ENCODE data around the gene SETD2. TPM values are rescaled to one million over a fixed set of nuclear protein-coding genes. Genes with fewer than 3 reads are reported as not detected.

Gene SETD2
- total and polyA plus RNA-seq, 8 donors = 9.3 to 96.2 (median 66.4) TPM

- Histone ChIP-seq H3K36me3 (peaks cover 0 to 90% (median 81%) of the 10 kb centered on the region in 4 donors), H3K9me3 (no peaks in the 10 kb centered on the region), H3K27me3 (no peaks in the 10 kb centered on the region), H3K4me1 (peaks cover 0 to 7% (median 2%) of the 10 kb centered on the region in 4 donors), H3K4me3 (no peak overlapping the region), H3K27ac (peak overlapping the region in 3 of 5 donors; percentile 52 to 63 (median 52))
- DNase-seq = peak in 1 of 2 donors; percentile 64
- no peak for TF ChIP-seq EP300 (IDR thresholded peaks at IDR 0.05)
- peak in 1 of 3 donors; percentile 30 for TF ChIP-seq POLR2AphosphoS5 (IDR thresholded peaks at IDR 0.05)
- intact Hi-C loops (cut with DNase I; ENCODE audit: low total_unique reads) = no loop called here
- 49 to 89% (median 54%) methylated on average over 2 of the region's 2 CpGs for WGBS, 5 donors
Observed at GRCh38 chr3:47089630-47090029, 74.3 kb downstream of the SETD2 start.

DNA sequence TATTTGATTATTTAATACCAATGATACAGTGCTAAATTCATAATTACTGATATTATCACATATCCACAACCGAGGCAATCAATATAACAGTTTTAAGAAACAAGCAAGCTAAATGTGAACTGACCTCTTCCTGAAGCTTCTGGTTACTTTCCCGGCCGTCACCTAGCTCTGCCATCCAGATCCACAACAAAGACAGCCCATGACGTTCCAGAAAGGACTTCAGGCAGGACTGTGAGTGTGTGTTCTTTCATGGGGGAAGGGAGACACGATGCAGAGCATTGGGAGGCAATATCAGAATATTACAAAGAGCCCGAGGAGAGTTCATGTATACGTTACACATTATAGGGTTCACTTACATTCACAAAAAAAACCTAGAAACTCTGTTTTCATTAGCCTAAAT lies 77.8 kb downstream of the SETD2 start:
- WGBS, 5 donors = 92 to 95% (median 92%) methylated on average over 7 of the region's 7 CpGs

DNA sequence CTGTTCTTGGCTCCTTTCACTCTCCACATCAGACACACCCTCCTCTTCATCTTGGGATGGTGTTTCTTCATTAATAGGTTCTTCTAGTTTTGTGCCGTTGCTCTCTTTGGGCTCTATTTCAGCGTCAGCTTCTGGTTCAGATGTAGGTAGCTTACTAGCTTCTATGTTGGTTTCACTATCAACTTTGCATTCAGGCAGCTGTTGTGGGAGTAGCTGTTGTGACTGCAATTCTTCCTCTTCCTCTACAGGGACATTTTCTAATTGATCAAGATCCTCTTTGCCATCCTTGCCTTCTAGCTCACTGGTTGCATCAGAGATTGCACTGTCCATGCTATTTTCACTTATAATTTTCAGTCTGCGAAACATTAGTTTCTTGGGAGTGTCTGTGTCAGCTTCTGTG lies 80.1 kb downstream of the SETD2 start:
- Histone ChIP-seq H3K27ac (peak overlapping the region in 1 of 5 donors; percentile 39), H3K36me3 (peaks cover 12 to 98% (median 90%) of the 10 kb centered on the region in 4 donors), H3K4me1 (peaks cover 0 to 23% (median 0%) of the 10 kb centered on the region in 4 donors), H3K27me3 (no peaks in the 10 kb centered on the region), H3K4me3 (no peak overlapping the region), H3K9me3 (no peaks in the 10 kb centered on the region)
- TF ChIP-seq, protein P1, sequence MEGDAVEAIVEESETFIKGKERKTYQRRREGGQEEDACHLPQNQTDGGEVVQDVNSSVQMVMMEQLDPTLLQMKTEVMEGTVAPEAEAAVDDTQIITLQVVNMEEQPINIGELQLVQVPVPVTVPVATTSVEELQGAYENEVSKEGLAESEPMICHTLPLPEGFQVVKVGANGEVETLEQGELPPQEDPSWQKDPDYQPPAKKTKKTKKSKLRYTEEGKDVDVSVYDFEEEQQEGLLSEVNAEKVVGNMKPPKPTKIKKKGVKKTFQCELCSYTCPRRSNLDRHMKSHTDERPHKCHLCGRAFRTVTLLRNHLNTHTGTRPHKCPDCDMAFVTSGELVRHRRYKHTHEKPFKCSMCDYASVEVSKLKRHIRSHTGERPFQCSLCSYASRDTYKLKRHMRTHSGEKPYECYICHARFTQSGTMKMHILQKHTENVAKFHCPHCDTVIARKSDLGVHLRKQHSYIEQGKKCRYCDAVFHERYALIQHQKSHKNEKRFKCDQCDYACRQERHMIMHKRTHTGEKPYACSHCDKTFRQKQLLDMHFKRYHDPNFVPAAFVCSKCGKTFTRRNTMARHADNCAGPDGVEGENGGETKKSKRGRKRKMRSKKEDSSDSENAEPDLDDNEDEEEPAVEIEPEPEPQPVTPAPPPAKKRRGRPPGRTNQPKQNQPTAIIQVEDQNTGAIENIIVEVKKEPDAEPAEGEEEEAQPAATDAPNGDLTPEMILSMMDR (IDR thresholded peaks at IDR 0.05) = no peak
- no peak for TF ChIP-seq POLR2AphosphoS5 (IDR thresholded peaks at IDR 0.05)
- no peak for TF ChIP-seq POLR2A (IDR thresholded peaks at IDR 0.05)
- no peak for TF ChIP-seq EP300 (IDR thresholded peaks at IDR 0.05)
- no peak for DNase-seq
- intact Hi-C loops (cut with DNase I; ENCODE audit: low total_unique reads) = no loop called here
- 80 to 95% (median 89%) methylated on average over 3 of the region's 3 CpGs for WGBS, 5 donors

More for the DNA sequence above, 77.8 kb downstream of the SETD2 start:
- Histone ChIP-seq H3K9me3 (no peaks in the 10 kb centered on the region), H3K36me3 (peaks cover 0 to 91% (median 86%) of the 10 kb centered on the region in 4 donors), H3K27me3 (no peaks in the 10 kb centered on the region), H3K4me3 (no peak overlapping the region), H3K27ac (no peak overlapping the region), H3K4me1 (peaks cover 0 to 30% (median 2%) of the 10 kb centered on the region in 4 donors)
- intact Hi-C loops (cut with DNase I; ENCODE audit: low total_unique reads) = no loop called here
- TF ChIP-seq, protein P1 (IDR thresholded peaks at IDR 0.05) = no peak
- TF ChIP-seq POLR2AphosphoS5 (IDR thresholded peaks at IDR 0.05) (no peak), POLR2A (IDR thresholded peaks at IDR 0.05) (no peak), EP300 (IDR thresholded peaks at IDR 0.05) (no peak)
- DNase-seq = no peak

- Histone ChIP-seq H3K27ac (peak overlapping the region in 1 of 5 donors; percentile 12), H3K27me3 (no peaks in the 10 kb centered on the region), H3K9me3 (no peaks in the 10 kb centered on the region), H3K4me3 (no peak overlapping the region), H3K4me1 (peaks cover 0 to 23% (median 0%) of the 10 kb centered on the region in 4 donors), H3K36me3 (peaks cover 17 to 96% (median 91%) of the 10 kb centered on the region in 4 donors)
- intact Hi-C loops (cut with DNase I; ENCODE audit: low total_unique reads) = no loop called here
- DNase-seq = no peak
- no peak for TF ChIP-seq POLR2A (IDR thresholded peaks at IDR 0.05)
- TF ChIP-seq, protein P1 (IDR thresholded peaks at IDR 0.05) = no peak
- no peak for TF ChIP-seq EP300 (IDR thresholded peaks at IDR 0.05)
- no peak for TF ChIP-seq POLR2AphosphoS5 (IDR thresholded peaks at IDR 0.05)
- 78 to 90% (median 82%) methylated on average over 1 of the region's 1 CpG for WGBS, 5 donors
Observed at GRCh38 chr3:47082519-47082918, 81.4 kb downstream of the SETD2 start.

GRCh38 chr3:47079432-47079831 lies 84.5 kb downstream of the SETD2 start:
- Histone ChIP-seq H3K4me3 (no peak overlapping the region), H3K4me1 (peaks cover 0 to 36% (median 8%) of the 10 kb centered on the region in 4 donors), H3K9me3 (no peaks in the 10 kb centered on the region), H3K27ac (no peak overlapping the region), H3K27me3 (no peaks in the 10 kb centered on the region), H3K36me3 (peaks cover 22 to 91% (median 86%) of the 10 kb centered on the region in 4 donors)
- intact Hi-C loops (cut with DNase I; ENCODE audit: low total_unique reads) = no loop called here
- no peak for DNase-seq
- TF ChIP-seq, protein P1 (IDR thresholded peaks at IDR 0.05) = no peak
- TF ChIP-seq POLR2AphosphoS5 (IDR thresholded peaks at IDR 0.05) (no peak), EP300 (IDR thresholded peaks at IDR 0.05) (no peak), POLR2A (IDR thresholded peaks at IDR 0.05) (no peak)

Data from stomach (tissue), 9 donors.